HEK293 (cell line): ENCODE measurements around the gene CFAP20.

ENCODE experiments used
- CTCF ChIP-seq: fragments of 450-650 bp; formaldehyde crosslinking; IDR thresholded peaks from 2 replicates; pipeline ENCODE4 v1.5.1; 2016; ENCODE audit warnings: missing biosample characterization, missing genetic modification characterization
- EGR2 ChIP-seq: fragments of 450-650 bp; formaldehyde crosslinking; IDR thresholded peaks from 2 replicates; pipeline ENCODE4 v1.5.1; 2016; ENCODE audit warnings: low read depth, missing biosample characterization, missing genetic modification characterization
- MEIS1 ChIP-seq: sonication (generic); formaldehyde crosslinking; IDR thresholded peaks from 2 replicates; pipeline ENCODE4 v1.8.1; 2022; ENCODE audit warnings: missing genetic modification reagents, mild to moderate bottlenecking, borderline replicate concordance
- SP2 ChIP-seq: fragments of 450-650 bp; formaldehyde crosslinking; IDR thresholded peaks from 2 replicates; pipeline ENCODE4 v1.5.1; 2016; ENCODE audit warnings: missing biosample characterization, missing genetic modification characterization
- YY1 ChIP-seq: fragments of 450-650 bp; formaldehyde crosslinking; IDR thresholded peaks from 2 replicates; pipeline ENCODE4 v1.5.1; 2018; ENCODE audit warnings: missing biosample characterization, missing genetic modification characterization
- ZNF426 ChIP-seq: fragments of 450-650 bp; formaldehyde crosslinking; IDR thresholded peaks from 2 replicates; pipeline ENCODE4 v1.5.1; 2017; ENCODE audit warnings: missing biosample characterization, missing genetic modification characterization, mild to moderate bottlenecking, inconsistent platforms, moderate library complexity
- ZNF544 ChIP-seq: fragments of 450-650 bp; formaldehyde crosslinking; IDR thresholded peaks from 2 replicates; pipeline ENCODE4 v1.5.0; 2017; ENCODE audit warnings: missing biosample characterization, missing genetic modification characterization
- ZNF747 ChIP-seq: fragments of 450-650 bp; formaldehyde crosslinking; IDR thresholded peaks from 2 replicates; pipeline ENCODE4 v1.5.1; 2016; ENCODE audit warnings: missing biosample characterization, missing genetic modification characterization
- ZNF837 ChIP-seq: fragments of 450-650 bp; formaldehyde crosslinking; IDR thresholded peaks from 2 replicates; pipeline ENCODE4 v1.5.1; 2016; ENCODE audit warnings: missing biosample characterization, missing genetic modification characterization
- TF ChIP-seq, protein P1 (sequence below): fragments of 450-650 bp; formaldehyde crosslinking; IDR thresholded peaks from 2 replicates; pipeline ENCODE4 v1.5.1; 2016; ENCODE audit warnings: missing biosample characterization, missing genetic modification characterization
- TF ChIP-seq, protein P2 (sequence below): fragments of 450-650 bp; formaldehyde crosslinking; IDR thresholded peaks from 2 replicates; pipeline ENCODE4 v1.5.1; 2017; ENCODE audit warnings: missing biosample characterization, missing genetic modification characterization
- TF ChIP-seq, protein P3 (sequence below): fragments of 450-650 bp; formaldehyde crosslinking; IDR thresholded peaks from 2 replicates; pipeline ENCODE4 v1.5.1; 2017; ENCODE audit warnings: missing biosample characterization, missing genetic modification characterization
- TF ChIP-seq, protein P4 (sequence below): fragments of 450-650 bp; formaldehyde crosslinking; IDR thresholded peaks from 2 replicates; pipeline ENCODE4 v1.5.1; 2016; ENCODE audit warnings: missing biosample characterization, missing genetic modification characterization

DNA sequence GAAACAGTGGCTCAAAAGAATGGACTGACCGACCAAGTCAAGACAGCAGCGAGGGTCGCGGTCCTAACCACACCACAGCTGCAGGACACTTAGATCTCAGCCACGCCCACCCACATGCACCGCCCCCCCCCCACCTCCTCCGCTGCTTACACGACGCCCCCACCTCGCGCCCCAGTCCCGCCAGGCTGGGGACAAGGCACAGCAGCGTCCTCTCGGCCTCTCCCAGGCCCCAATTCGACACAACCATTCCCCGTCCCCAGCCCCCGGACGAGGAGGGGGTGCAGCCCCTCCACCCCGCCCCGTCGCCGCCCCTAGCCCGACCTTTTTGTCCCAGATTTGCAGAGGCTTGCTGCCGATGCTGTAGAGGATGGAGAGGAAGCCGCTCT lies 477 bp downstream of the CFAP20 start:
- TF ChIP-seq, protein P1, sequence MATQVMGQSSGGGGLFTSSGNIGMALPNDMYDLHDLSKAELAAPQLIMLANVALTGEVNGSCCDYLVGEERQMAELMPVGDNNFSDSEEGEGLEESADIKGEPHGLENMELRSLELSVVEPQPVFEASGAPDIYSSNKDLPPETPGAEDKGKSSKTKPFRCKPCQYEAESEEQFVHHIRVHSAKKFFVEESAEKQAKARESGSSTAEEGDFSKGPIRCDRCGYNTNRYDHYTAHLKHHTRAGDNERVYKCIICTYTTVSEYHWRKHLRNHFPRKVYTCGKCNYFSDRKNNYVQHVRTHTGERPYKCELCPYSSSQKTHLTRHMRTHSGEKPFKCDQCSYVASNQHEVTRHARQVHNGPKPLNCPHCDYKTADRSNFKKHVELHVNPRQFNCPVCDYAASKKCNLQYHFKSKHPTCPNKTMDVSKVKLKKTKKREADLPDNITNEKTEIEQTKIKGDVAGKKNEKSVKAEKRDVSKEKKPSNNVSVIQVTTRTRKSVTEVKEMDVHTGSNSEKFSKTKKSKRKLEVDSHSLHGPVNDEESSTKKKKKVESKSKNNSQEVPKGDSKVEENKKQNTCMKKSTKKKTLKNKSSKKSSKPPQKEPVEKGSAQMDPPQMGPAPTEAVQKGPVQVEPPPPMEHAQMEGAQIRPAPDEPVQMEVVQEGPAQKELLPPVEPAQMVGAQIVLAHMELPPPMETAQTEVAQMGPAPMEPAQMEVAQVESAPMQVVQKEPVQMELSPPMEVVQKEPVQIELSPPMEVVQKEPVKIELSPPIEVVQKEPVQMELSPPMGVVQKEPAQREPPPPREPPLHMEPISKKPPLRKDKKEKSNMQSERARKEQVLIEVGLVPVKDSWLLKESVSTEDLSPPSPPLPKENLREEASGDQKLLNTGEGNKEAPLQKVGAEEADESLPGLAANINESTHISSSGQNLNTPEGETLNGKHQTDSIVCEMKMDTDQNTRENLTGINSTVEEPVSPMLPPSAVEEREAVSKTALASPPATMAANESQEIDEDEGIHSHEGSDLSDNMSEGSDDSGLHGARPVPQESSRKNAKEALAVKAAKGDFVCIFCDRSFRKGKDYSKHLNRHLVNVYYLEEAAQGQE (tag by site-specific recombination): no peak
- TF ChIP-seq MEIS1 (no peak), ZNF544 (tag by site-specific recombination) (no peak), ZNF837 (tag by site-specific recombination) (no peak), SP2 (no peak), ZNF747 (tag by site-specific recombination) (no peak), ZNF426 (tag by site-specific recombination) (no peak), EGR2 (no peak), CTCF (tag by site-specific recombination) (no peak), YY1 (no peak)
- TF ChIP-seq, protein P2, sequence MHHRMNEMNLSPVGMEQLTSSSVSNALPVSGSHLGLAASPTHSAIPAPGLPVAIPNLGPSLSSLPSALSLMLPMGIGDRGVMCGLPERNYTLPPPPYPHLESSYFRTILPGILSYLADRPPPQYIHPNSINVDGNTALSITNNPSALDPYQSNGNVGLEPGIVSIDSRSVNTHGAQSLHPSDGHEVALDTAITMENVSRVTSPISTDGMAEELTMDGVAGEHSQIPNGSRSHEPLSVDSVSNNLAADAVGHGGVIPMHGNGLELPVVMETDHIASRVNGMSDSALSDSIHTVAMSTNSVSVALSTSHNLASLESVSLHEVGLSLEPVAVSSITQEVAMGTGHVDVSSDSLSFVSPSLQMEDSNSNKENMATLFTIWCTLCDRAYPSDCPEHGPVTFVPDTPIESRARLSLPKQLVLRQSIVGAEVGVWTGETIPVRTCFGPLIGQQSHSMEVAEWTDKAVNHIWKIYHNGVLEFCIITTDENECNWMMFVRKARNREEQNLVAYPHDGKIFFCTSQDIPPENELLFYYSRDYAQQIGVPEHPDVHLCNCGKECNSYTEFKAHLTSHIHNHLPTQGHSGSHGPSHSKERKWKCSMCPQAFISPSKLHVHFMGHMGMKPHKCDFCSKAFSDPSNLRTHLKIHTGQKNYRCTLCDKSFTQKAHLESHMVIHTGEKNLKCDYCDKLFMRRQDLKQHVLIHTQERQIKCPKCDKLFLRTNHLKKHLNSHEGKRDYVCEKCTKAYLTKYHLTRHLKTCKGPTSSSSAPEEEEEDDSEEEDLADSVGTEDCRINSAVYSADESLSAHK: no peak
- TF ChIP-seq, protein P3, sequence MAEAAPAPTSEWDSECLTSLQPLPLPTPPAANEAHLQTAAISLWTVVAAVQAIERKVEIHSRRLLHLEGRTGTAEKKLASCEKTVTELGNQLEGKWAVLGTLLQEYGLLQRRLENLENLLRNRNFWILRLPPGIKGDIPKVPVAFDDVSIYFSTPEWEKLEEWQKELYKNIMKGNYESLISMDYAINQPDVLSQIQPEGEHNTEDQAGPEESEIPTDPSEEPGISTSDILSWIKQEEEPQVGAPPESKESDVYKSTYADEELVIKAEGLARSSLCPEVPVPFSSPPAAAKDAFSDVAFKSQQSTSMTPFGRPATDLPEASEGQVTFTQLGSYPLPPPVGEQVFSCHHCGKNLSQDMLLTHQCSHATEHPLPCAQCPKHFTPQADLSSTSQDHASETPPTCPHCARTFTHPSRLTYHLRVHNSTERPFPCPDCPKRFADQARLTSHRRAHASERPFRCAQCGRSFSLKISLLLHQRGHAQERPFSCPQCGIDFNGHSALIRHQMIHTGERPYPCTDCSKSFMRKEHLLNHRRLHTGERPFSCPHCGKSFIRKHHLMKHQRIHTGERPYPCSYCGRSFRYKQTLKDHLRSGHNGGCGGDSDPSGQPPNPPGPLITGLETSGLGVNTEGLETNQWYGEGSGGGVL: no peak
- TF ChIP-seq, protein P4, sequence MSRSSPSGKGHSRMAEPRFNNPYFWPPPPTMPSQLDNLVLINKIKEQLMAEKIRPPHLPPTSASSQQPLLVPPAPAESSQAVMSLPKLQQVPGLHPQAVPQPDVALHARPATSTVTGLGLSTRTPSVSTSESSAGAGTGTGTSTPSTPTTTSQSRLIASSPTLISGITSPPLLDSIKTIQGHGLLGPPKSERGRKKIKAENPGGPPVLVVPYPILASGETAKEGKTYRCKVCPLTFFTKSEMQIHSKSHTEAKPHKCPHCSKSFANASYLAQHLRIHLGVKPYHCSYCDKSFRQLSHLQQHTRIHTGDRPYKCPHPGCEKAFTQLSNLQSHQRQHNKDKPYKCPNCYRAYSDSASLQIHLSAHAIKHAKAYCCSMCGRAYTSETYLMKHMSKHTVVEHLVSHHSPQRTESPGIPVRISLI (tag by site-specific recombination): no peak
